ENCODE results near the gene MCTP2. TPM values are rescaled to one million over a fixed set of nuclear protein-coding genes. Genes with fewer than 3 reads are reported as not detected.

Gene MCTP2
- total and polyA plus RNA-seq, 2 of the 13 experiments (the other 11 are each of a cell fraction or from before 2014, with no cell fraction given), result 5.1 to 8.6 TPM

- ATAC-seq, result no peak
- Histone ChIP-seq H3K36me3 (replicated peaks in 1 of 2; ENCODE audit: control insufficient read depth in 1 of 2, insufficient read depth in 2 of 2, low read length in 2 of 2) (no peaks in the 10 kb centered on the region), H3K9ac (ENCODE audit: insufficient read depth, low read depth, low read length) (no peak overlapping the region), H3K9me3 (ENCODE audit: low read length) (no peaks in the 10 kb centered on the region; the same call in 1 of the 2 replicates), H3K4me3 (replicated peaks in 1 of 3; ENCODE audit: insufficient read depth in 1 of 3, low read depth in 2 of 3, low read length in 3 of 3) (no peak overlapping the region), H3K27me3 (ENCODE audit: control insufficient read depth in 1 of 2, insufficient read depth in 2 of 2, low read length in 2 of 2) (no peaks in the 10 kb centered on the region), H4K20me1 (ENCODE audit: insufficient read depth, low read length) (no peaks in the 10 kb centered on the region), H3K4me1 (ENCODE audit: insufficient read depth, low read length) (no peaks in the 10 kb centered on the region), H3K4me2 (ENCODE audit: low read depth, low read length) (no peak overlapping the region), H3K79me2 (ENCODE audit: insufficient read depth, low read length) (no peaks in the 10 kb centered on the region), H3K27ac (ENCODE audit: extremely low read length, insufficient read depth, low read length) (no peak overlapping the region), H2AFZ (ENCODE audit: low read length) (no peak overlapping the region)
- BruUV-seq (replicated peaks), result no TSS peak
- TF ChIP-seq CEBPG (CRISPR knock-in tag; IDR thresholded peaks at IDR 0.05) (no peak), PREB (CRISPR knock-in tag; IDR thresholded peaks at IDR 0.05) (no peak), ZNF772 (CRISPR knock-in tag; IDR thresholded peaks at IDR 0.05) (no peak), TCF7L2 (IDR thresholded peaks at IDR 0.05; ENCODE audit: low read depth, low read length) (no peak)
- ChIA-PET CTCF (ENCODE audit: low intra/inter-chr PET ratio, low total read pairs) (no interaction called here), POLR2A (no interaction called here)
- in situ Hi-C loops (cut with HindIII; ENCODE audit: extremely low pct_ligation_motif_present, low pct_unique_long_range_greater_than_20kb) (no loop called here), intact Hi-C loops (cut with micrococcal nuclease; ENCODE audit: unreplicated experiment) (no loop called here)
- DNase-seq (ENCODE audit: low spot score), result no peak
- no peak for FAIRE-seq
- 88% methylated on average over 1 of the region's 1 CpG for WGBS (ENCODE audit: low lambda C conversion rate)
These were observed 43.4 kb downstream of the MCTP2 start for GRCh38 chr15:94274745-94275144.

- H3K4me2 ChIP-seq (ENCODE audit: low read depth, low read length), result no peak overlapping the region
- H3K27ac ChIP-seq (ENCODE audit: extremely low read length, insufficient read depth, low read length), result no peak overlapping the region
- ChIA-PET CTCF (ENCODE audit: low intra/inter-chr PET ratio, low total read pairs) (no interaction called here), POLR2A (no interaction called here)
- H3K4me1 ChIP-seq (ENCODE audit: insufficient read depth, low read length), result no peaks in the 10 kb centered on the region
- DNase-seq (ENCODE audit: low spot score) (no peak), FAIRE-seq (no peak), ATAC-seq (no peak)
- no peaks in the 10 kb centered on the region for H3K36me3 ChIP-seq (replicated peaks in 1 of 2; ENCODE audit: control insufficient read depth in 1 of 2, insufficient read depth in 2 of 2, low read length in 2 of 2)
- no peak overlapping the region for H3K9ac ChIP-seq (ENCODE audit: insufficient read depth, low read depth, low read length)
- peaks cover 5% of the 10 kb centered on the region; the same call in 1 of the 2 replicates for H3K9me3 ChIP-seq (ENCODE audit: low read length)
- no peak overlapping the region for H3K4me3 ChIP-seq (replicated peaks in 1 of 3; ENCODE audit: insufficient read depth in 1 of 3, low read depth in 2 of 3, low read length in 3 of 3)
- intact Hi-C loops (cut with micrococcal nuclease; ENCODE audit: unreplicated experiment), result no loop called here
- H3K79me2 ChIP-seq (ENCODE audit: insufficient read depth, low read length), result no peaks in the 10 kb centered on the region
- in situ Hi-C loops (cut with HindIII; ENCODE audit: extremely low pct_ligation_motif_present, low pct_unique_long_range_greater_than_20kb), result no loop called here
- H2AFZ ChIP-seq (ENCODE audit: low read length), result no peak overlapping the region
- no TSS peak for BruUV-seq (replicated peaks)
- H4K20me1 ChIP-seq (ENCODE audit: insufficient read depth, low read length), result no peaks in the 10 kb centered on the region
- no peak for TF ChIP-seq NCOA1 (CRISPR knock-in tag; IDR thresholded peaks at IDR 0.05)
- no peak for TF ChIP-seq HNRNPK (IDR thresholded peaks at IDR 0.05; ENCODE audit: low read depth, low read length, poor library complexity, severe bottlenecking)
- TF ChIP-seq SIN3B (IDR thresholded peaks at IDR 0.05; ENCODE audit: low read length), result no peak
- no peak for TF ChIP-seq ZNF713 (CRISPR knock-in tag; IDR thresholded peaks at IDR 0.05)
- TF ChIP-seq ZSCAN21 (CRISPR knock-in tag; IDR thresholded peaks at IDR 0.05; ENCODE audit: borderline replicate concordance), result no peak
- no peak for TF ChIP-seq MTERF4 (CRISPR knock-in tag; IDR thresholded peaks at IDR 0.05)
- no peak for TF ChIP-seq ZBTB7B (CRISPR knock-in tag; IDR thresholded peaks at IDR 0.05)
- TF ChIP-seq JUND (CRISPR knock-in tag; IDR thresholded peaks at IDR 0.05), result no peak
- no peak for TF ChIP-seq IKZF4 (CRISPR knock-in tag; IDR thresholded peaks at IDR 0.05; ENCODE audit: borderline replicate concordance, low read depth, not compliant biosample characterization)
- no peak for TF ChIP-seq ZNF850 (CRISPR knock-in tag; conservative IDR thresholded peaks at IDR 0.05)
- TF ChIP-seq JARID2 (CRISPR knock-in tag; IDR thresholded peaks at IDR 0.05; ENCODE audit: insufficient replicate concordance), result no peak
- 33% methylated on average over 1 of the region's 1 CpG for WGBS (ENCODE audit: low lambda C conversion rate)
- no peaks in the 10 kb centered on the region for H3K27me3 ChIP-seq (ENCODE audit: control insufficient read depth in 1 of 2, insufficient read depth in 2 of 2, low read length in 2 of 2)
These were observed 46.1 kb downstream of the MCTP2 start for GRCh38 chr15:94277485-94277884.

Data from HepG2 (cell line).